Fibroblast of mammary gland (primary cell): ENCODE results near the gene CHMP4A.

Experiments
- DNase-seq: peaks from one replicate; pipeline ENCODE4 v3.0.0-alpha.2; 2010; ENCODE audit warnings: low read depth
- H3K4me3 ChIP-seq: 2 replicates; pipeline ENCODE4 v1.5.1; 2011; ENCODE audit warnings: low read depth, mild to moderate bottlenecking, low read length, moderate library complexity; ENCODE audit not compliant: control insufficient read depth
- TF ChIP-seq, protein P1 (sequence below): conservative IDR thresholded peaks from 2 replicates; pipeline ENCODE4 v1.5.1; 2011; ENCODE audit warnings: low read depth, low read length, inconsistent platforms; ENCODE audit not compliant: control insufficient read depth, insufficient read depth

The CHMP4A gene

DNA sequence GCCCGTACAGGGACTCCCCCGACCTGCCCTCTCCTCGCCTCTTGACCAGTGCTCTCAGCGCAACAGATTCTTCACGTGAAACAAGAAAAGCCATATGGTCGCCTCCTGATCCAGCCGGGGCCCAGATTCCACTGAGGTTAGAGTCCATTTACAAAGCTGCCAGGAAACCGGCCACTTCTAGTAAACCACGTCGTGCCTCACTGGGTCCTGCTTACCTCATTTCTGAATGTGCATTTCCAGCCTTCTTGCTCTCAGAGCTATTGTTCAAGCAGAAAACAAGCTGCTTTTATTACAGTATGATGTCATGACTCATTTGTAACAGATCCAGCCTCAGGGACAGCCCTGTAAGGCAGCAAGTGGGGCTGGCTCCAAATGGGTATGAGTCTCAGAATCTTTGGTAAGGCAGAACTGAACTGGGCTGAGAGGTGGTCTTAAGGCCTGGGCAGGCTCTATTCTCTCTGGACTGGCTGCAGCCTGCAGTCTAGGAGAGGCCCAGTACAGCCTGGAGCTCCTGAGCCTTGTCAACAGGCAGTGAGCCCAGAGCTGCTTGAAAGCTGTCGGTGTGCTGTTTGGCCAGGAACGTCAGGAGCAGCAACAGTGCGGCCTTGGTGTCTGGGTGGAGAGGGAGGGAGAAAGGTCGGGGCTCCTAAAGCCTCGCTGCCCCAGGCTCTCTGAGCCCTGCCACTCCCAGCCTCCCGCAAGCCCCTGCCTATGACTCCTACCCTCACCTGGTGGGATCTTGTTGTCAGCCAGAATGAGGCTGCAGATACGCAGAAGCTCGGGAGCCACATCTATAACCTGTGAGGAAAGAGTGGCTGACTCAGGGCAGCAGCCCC is 33.1 kb downstream of the CHMP4A start:
- TF ChIP-seq, protein P1, sequence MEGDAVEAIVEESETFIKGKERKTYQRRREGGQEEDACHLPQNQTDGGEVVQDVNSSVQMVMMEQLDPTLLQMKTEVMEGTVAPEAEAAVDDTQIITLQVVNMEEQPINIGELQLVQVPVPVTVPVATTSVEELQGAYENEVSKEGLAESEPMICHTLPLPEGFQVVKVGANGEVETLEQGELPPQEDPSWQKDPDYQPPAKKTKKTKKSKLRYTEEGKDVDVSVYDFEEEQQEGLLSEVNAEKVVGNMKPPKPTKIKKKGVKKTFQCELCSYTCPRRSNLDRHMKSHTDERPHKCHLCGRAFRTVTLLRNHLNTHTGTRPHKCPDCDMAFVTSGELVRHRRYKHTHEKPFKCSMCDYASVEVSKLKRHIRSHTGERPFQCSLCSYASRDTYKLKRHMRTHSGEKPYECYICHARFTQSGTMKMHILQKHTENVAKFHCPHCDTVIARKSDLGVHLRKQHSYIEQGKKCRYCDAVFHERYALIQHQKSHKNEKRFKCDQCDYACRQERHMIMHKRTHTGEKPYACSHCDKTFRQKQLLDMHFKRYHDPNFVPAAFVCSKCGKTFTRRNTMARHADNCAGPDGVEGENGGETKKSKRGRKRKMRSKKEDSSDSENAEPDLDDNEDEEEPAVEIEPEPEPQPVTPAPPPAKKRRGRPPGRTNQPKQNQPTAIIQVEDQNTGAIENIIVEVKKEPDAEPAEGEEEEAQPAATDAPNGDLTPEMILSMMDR, result no peak
- no peak overlapping the region for H3K4me3 ChIP-seq
- DNase-seq, result peak; percentile 88

DNA sequence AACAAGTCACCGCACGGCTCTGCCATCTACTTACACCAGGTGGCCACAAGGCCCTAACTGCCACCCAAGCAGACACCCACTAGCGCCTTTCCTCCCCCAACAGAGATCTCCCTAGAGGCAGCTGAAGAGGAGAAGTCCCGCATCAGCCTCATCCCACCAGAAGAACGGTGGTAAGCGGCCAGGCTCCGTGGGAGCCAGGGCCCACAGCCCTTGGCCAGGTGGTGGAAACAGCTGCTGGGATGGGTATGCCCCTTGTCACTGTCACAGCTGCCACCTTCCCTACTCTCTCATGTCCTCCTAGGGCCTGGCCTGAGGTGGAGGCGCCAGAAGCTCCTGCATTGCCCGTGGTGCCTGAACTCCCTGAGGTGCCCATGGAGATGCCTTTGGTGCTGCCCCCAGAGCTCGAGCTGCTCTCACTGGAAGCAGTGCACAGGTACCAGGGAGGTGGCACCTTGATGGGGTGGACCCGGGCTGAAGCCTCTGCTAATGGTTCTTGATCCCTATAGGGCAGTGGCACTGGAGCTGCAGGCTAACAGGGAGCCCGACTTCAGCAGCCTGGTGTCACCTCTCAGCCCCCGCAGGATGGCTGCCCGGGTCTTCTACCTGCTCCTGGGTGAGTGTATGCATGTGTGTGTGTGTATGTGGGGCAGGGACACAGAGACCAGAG is 33.9 kb downstream of the CHMP4A start:
- TF ChIP-seq, protein P1, result no peak
- no peak overlapping the region for H3K4me3 ChIP-seq
- no peak for DNase-seq

DNA sequence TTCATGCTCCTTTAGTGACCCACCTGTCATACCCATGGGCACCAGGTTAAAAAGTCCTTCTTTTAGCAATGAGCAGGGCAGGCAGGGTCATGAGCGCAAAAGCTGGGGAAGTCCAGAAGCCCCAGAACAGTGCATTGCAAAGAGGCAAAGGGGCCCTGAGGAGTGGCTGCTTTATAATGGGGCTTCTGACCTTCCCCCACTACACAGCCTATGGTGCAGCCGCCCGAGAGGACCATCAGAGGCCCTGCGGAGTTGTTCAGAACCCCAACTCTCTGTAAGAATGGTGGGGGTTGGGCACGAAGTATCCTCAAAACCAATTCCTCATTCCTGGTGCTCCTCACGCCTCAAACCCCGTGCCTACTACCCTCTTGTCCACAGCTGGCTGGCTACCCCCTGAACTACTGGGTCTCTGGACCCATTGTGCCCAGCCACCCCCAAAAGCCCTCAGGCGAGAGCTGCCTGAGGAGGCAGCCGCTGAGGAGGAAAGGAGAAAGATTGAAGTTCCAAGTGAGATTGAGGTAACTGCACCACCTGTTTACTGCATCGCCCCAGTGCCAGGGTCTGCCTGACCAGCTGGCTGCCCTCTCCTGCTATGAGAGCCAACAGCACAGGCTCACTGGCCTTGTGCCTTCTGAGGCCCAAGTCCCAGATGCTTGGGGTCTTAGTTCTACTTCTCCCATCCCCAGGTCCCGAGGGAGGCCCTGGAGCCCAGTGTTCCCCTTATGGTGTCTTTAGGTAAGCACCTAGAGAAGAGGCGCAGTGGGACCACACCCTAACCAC is 34.7 kb downstream of the CHMP4A start:
- TF ChIP-seq, protein P1, result no peak
- H3K4me3 ChIP-seq, result no peak overlapping the region
- DNase-seq, result no peak

DNA sequence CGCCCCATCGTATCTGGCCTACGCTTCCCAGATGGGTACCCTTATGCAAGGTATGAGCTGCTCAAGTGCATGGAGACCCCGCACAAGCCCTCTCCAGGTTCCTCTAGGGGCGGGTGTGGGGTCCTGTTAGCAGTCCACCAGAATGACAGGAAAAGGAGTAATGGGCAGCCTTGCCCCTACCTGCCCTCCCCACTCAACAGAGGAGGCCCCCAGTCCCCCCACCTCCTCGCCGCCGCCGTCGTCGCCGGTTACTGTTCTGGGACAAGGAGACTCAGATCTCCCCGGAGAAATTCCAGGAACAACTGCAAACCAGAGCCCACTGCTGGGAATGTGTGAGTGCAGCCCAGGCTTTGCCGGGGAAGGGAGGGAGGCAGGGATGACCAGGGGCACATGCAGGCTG is 35.4 kb downstream of the CHMP4A start:
- TF ChIP-seq, protein P1, result no peak
- no peak for DNase-seq
- H3K4me3 ChIP-seq, result no peak overlapping the region

DNA sequence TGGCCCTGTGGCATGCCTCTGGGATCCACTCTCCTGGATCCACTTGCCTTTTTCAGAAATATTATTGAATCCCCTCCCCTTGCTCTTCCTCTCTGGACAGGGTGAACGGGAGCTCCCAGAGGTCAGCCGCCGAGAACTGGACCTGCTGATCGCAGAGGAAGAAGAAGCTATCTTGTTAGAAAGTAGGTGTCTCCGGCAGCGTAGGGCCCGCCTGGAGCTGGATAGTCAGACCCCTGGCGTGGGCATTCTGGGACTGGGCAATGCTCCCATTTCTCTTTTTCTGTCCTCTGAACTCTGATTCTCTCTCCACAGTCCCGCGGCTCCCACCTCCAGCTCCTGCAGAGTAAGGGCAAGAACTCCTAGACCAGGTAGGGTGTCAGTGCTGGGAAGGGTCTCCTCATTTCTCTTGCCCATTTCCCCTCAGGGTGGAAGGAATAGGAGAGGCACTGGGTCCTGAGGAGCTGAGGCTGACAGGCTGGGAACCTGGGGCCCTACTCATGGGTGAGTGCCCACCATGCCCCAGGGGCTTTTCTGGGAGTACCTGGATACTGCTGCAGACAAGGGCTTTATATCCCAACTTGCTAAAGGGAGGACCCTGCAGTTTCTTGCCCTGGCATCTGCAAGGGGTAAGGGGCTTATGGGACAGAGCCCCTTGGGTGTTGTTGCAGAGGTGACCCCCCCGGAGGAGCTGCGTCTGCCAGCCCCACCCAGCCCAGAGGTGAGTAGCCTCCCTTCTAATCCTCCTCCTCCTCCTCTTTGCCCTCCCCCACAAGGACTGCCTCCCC is 36.1 kb downstream of the CHMP4A start:
- DNase-seq, result no peak
- H3K4me3 ChIP-seq, result no peak overlapping the region
- TF ChIP-seq, protein P1, result no peak

DNA sequence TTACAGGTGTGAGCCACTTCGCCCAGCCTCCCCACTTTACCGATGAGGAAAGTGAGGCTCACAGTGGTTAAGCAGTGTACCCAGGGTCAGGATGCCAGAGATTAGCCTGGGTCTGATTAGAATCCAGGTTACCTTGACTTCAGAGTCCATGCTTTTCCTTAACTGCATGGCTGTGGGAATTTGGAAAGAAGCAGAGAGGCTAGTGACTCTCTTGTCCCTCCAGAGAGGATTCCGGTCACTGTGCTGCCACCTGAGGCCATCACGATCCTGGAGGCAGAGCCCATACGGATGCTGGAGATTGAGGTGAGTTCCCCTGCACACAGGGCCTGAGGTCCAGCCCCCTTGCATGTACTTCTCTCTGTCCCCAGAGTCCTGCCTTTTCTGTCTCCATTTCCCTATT is 36.7 kb downstream of the CHMP4A start:
- DNase-seq, result no peak
- no peak overlapping the region for H3K4me3 ChIP-seq
- TF ChIP-seq, protein P1, result no peak
